ENCODE results near the gene TUBB4B.

TUBB4B gene

GRCh38 chr9:137279741-137280473, 38.8 kb downstream of the TUBB4B start:
- no peaks in the 10 kb centered on the region for H3K36me3 Mint-ChIP-seq (ENCODE audit: low read depth)
- H3K4me1 Mint-ChIP-seq: peaks cover 17% of the 10 kb centered on the region
- ATAC-seq: no peak
- H3K4me3 Mint-ChIP-seq: no peak overlapping the region
- no peak overlapping the region for H3K27ac Mint-ChIP-seq
- H3K27me3 Mint-ChIP-seq: peaks cover 7% of the 10 kb centered on the region
- DNase-seq: no peak
- H3K9me3 Mint-ChIP-seq: no peaks in the 10 kb centered on the region

DNA sequence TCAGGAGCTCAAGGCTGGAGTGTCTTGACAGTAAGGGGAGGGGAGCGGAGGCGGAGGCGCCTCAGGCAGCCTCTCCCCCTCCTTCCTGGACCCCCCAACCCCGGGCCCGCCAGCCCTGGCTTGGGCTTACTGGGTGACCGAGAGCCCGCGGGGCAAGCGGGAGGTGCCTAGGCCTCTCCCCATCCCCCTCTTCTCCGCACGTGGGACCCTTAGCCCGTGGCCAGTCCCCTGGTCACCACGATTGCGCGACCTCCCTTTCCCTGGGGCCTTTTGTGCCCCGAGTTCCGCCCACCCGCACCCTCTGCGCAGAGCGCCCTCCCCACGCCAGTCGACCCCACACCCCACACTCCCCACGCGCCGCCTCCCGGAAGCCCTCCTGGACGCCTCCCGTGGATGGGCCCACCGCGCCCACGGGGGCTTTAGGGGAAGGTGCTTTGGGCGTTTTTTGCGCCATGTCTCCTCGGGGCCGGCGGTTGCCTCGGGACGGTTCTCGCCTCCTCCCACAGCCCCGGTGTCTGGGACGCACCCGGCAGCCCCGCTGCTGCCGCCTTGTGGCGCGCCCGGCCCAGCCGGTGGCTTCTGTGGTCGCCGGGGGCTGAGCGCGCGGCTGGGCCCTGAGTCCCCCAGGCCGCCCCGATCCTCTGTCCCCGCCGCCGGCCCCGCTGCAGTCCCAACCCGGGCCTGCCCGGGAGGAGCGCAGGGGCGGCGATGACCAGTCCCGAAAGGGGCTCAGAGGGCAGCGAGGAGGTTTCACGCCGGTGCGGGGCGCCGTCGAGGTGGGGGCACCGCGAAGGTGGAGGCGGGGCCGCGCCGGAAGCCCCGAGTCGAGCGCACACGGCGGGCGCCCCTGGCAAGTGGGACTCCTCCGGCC, 39.6 kb downstream of the TUBB4B start:
- Mint-ChIP-seq H3K27me3 (peaks cover 12% of the 10 kb centered on the region), H3K4me3 (no peak overlapping the region), H3K36me3 (ENCODE audit: low read depth) (no peaks in the 10 kb centered on the region), H3K9me3 (no peaks in the 10 kb centered on the region), H3K27ac (no peak overlapping the region), H3K4me1 (peaks cover 12% of the 10 kb centered on the region)
- ATAC-seq (no peak), DNase-seq (no peak)

DNA sequence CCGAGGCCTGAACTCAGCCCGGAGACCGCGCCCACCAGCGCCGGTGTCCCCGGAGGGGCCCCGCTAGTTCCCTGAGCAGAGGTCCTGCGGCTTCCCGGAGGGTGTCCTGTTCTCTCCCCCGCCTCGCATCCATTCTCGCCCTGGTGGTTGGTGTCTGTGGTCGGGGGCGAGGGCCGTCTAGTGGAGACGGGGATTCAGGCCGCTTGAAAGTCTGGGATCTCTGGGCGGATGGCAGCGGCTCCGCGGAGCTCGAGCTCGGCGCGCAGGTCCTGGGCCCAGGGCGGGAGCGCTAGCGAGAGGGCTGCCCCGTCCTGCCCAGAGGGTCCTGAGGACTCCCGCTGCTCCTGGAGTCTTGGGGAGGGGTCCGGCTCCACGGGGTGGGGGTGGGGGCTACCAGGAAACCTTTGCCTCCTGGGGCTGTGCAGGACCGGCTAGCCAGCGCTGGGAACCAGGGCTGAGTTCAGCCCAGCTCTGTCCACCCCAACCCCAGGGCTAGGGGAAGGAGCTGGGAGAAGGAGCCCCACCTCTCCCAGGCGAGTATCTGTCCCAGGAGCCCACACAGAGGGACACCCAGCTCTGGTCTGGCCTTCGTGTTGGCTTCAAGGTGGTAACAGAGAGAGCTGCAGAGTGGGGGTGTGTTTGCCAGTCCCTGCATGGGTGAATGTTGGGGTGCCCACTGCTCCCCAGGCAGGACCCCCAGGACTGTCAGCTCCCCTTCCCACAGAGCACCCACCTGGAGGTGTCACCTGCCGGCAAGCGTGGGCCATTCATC, 40.4 kb downstream of the TUBB4B start:
- Mint-ChIP-seq H3K9me3 (no peaks in the 10 kb centered on the region), H3K36me3 (ENCODE audit: low read depth) (no peaks in the 10 kb centered on the region), H3K4me3 (no peak overlapping the region), H3K4me1 (peaks cover 9% of the 10 kb centered on the region), H3K27me3 (peaks cover 12% of the 10 kb centered on the region), H3K27ac (no peak overlapping the region)
- ATAC-seq (no peak), DNase-seq (no peak)

GRCh38 chr9:137286975-137287383, 45.9 kb downstream of the TUBB4B start:
- H3K9me3 Mint-ChIP-seq: no peaks in the 10 kb centered on the region
- H3K27me3 Mint-ChIP-seq: peaks cover 15% of the 10 kb centered on the region
- H3K36me3 Mint-ChIP-seq (ENCODE audit: low read depth): no peaks in the 10 kb centered on the region
- H3K27ac Mint-ChIP-seq: no peak overlapping the region
- ATAC-seq (peak; percentile 71), DNase-seq (no peak)
- H3K4me1 Mint-ChIP-seq: peaks cover 7% of the 10 kb centered on the region
- H3K4me3 Mint-ChIP-seq: no peak overlapping the region

DNA sequence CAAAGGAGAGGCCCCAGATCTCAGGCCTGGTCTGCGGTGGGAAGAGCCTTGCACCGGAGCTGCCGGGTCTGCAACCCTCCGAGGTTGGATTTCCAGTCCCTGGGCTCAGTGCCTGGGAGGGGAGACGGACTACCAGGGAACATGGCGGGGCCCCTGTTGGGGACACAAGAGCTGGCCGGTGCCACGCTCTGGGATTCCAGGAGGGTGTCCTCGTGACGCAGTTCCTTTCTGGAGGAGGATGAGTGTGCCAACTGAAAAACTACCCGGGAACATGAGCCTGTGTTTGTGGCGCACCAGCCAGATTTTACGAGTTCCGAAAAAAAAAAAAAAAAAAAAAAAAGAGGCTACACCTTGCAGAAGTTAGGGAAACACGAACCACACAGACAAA, 52.0 kb downstream of the TUBB4B start:
- Mint-ChIP-seq H3K4me3 (no peak overlapping the region), H3K9me3 (no peaks in the 10 kb centered on the region), H3K36me3 (ENCODE audit: low read depth) (no peaks in the 10 kb centered on the region), H3K4me1 (peaks cover 9% of the 10 kb centered on the region), H3K27me3 (peaks cover 32% of the 10 kb centered on the region), H3K27ac (no peak overlapping the region)
- DNase-seq (no peak), ATAC-seq (no peak)

Measured in activated naive CD8-positive, alpha-beta T cell treated with anti-CD3 and anti-CD28 coated beads, Interleukin-2, amount 50 U/mL, for 24 hours (primary cell).